ENCODE measurements around the gene MEAF6. TPM values are rescaled to one million over a fixed set of nuclear protein-coding genes. Genes with fewer than 3 reads are reported as not detected.
A peak's percentile ranks its signal among the peaks of the same experiment; 100 is the strongest.

Gene MEAF6
- total and polyA plus RNA-seq, 4 donors, result 18.7 to 25.3 (median 21.2) TPM

- DNase-seq (ENCODE audit: low spot score), result no peak
- Histone ChIP-seq H3K27ac (ENCODE audit: low read depth in 1 of 2, low read length in 2 of 2) (peak overlapping the region; percentile 84 to 87), H3K9ac (ENCODE audit: low read depth in 1 of 2, low read length in 2 of 2) (peak overlapping the region in 1 of 2 donors; percentile 21), H3K36me3 (ENCODE audit: control insufficient read depth in 4 of 4, insufficient read depth in 3 of 4, low read depth in 1 of 4, low read length in 3 of 4) (peaks cover 0 to 10% (median 6%) of the 10 kb centered on the region in 4 donors), H3K27me3 (ENCODE audit: control insufficient read depth in 4 of 4, insufficient read depth in 4 of 4, low read length in 3 of 4) (no peaks in the 10 kb centered on the region), H3K4me3 (ENCODE audit: low read depth in 1 of 3, low read length in 3 of 3) (no peak overlapping the region), H3K9me3 (ENCODE audit: control insufficient read depth in 4 of 4, low read length in 3 of 4) (no peaks in the 10 kb centered on the region), H3K4me1 (ENCODE audit: control insufficient read depth in 4 of 4, insufficient read depth in 4 of 4, low read length in 3 of 4) (peaks cover 0 to 19% (median 2%) of the 10 kb centered on the region in 4 donors)
- TF ChIP-seq NR2F2 (IDR thresholded peaks at IDR 0.05), result no peak
- no peak for TF ChIP-seq EGR1 (IDR thresholded peaks at IDR 0.05; ENCODE audit: low read depth in 2 of 2)
- no peak for TF ChIP-seq FOXA2 (IDR thresholded peaks at IDR 0.05)
- no peak for TF ChIP-seq GABPA (IDR thresholded peaks at IDR 0.05 in 1 of 2, conservative IDR thresholded peaks at IDR 0.05 in 1 of 2)
- TF ChIP-seq FOXA1 (IDR thresholded peaks at IDR 0.05), result no peak
- TF ChIP-seq ZBTB33 (IDR thresholded peaks at IDR 0.05), result no peak
- TF ChIP-seq TAF1 (conservative IDR thresholded peaks at IDR 0.05), result no peak
- TF ChIP-seq RAD21 (IDR thresholded peaks at IDR 0.05), result no peak
- TF ChIP-seq RXRA (IDR thresholded peaks at IDR 0.05), result no peak
- no peak for TF ChIP-seq CTCF (IDR thresholded peaks at IDR 0.05; ENCODE audit: low read depth, low read length, missing input control)
- TF ChIP-seq JUND (IDR thresholded peaks at IDR 0.05), result no peak
- no peak for TF ChIP-seq HNF4G (IDR thresholded peaks at IDR 0.05)
- TF ChIP-seq HNF4A (conservative IDR thresholded peaks at IDR 0.05), result no peak
- TF ChIP-seq MAX (IDR thresholded peaks at IDR 0.05), result no peak
- no peak for TF ChIP-seq YY1 (IDR thresholded peaks at IDR 0.05)
- no peak for TF ChIP-seq REST (IDR thresholded peaks at IDR 0.05)
- TF ChIP-seq ATF3 (IDR thresholded peaks at IDR 0.05), result no peak
- no peak for TF ChIP-seq SP1 (IDR thresholded peaks at IDR 0.05)
- 92% methylated on average over 4 of the region's 4 CpGs for WGBS
Measured at GRCh38 chr1:37533317-37534093, 18.9 kb upstream of the MEAF6 start.
